Spleen (tissue), 11 donors: Measurements from ENCODE around the gene LYL1. TPM values are rescaled to one million over a fixed set of nuclear protein-coding genes. Genes with fewer than 3 reads are reported as not detected.

Experiments
- DNase-seq: peaks from one replicate; pipeline ENCODE4 v3.0.0-alpha.2; 2020
- H3K27ac ChIP-seq, 8 donors: fragments of 200-600 bp; sonication (generic) in 7 of 8; 1 replicate in 4 of 8; 2 replicates in 4 of 8; pipeline versions ENCODE4 v1.5.0 to v1.8.0; 2016 to 2021; ENCODE audit warnings: inconsistent platforms in 4 of 8, mild to moderate bottlenecking in 4 of 8, moderate library complexity in 1 of 8
- H3K27me3 ChIP-seq, 7 donors: fragments of 200-600 bp; sonication (generic) in 6 of 7; replicated peaks in 1 of 7; 1 replicate in 4 of 7; 2 replicates in 3 of 7; pipeline versions ENCODE4 v1.5.0 to v1.8.0; 2016 to 2021; ENCODE audit warnings: inconsistent platforms in 3 of 7, mild to moderate bottlenecking in 1 of 7
- H3K36me3 ChIP-seq, 6 donors: fragments of 200-600 bp; sonication (generic) in 5 of 6; 1 replicate in 4 of 6; 2 replicates in 2 of 6; pipeline versions ENCODE4 v1.5.0 to v1.8.0; 2016 to 2021; ENCODE audit warnings: inconsistent platforms in 2 of 6
- H3K4me1 ChIP-seq, 6 donors: fragments of 200-600 bp; sonication (generic) in 5 of 6; 1 replicate in 3 of 6; 2 replicates in 3 of 6; pipeline versions ENCODE4 v1.5.0 to v1.8.0; 2016 to 2021; ENCODE audit warnings: inconsistent platforms in 3 of 6
- H3K4me3 ChIP-seq, 8 donors: fragments of 200-600 bp; sonication (generic) in 7 of 8; 1 replicate in 4 of 8; 2 replicates in 4 of 8; pipeline versions ENCODE4 v1.5.0 to v1.8.0; 2016 to 2021; ENCODE audit warnings: inconsistent platforms in 4 of 8, mild to moderate bottlenecking in 4 of 8, moderate library complexity in 2 of 8
- H3K9me3 ChIP-seq, 8 donors: fragments of 200-600 bp; sonication (generic) in 7 of 8; 1 replicate in 4 of 8; 2 replicates in 4 of 8; pipeline versions ENCODE4 v1.5.0 to v1.8.0; 2016 to 2021; ENCODE audit warnings: inconsistent platforms in 4 of 8
- POLR2A ChIP-seq, 3 donors: fragments of 450-650 bp; IDR thresholded peaks; one replicate each; pipeline ENCODE4 v1.5.1; 2017; ENCODE audit warnings: antibody characterized with exemption in 3 of 3, mild to moderate bottlenecking in 1 of 3
- POLR2AphosphoS5 ChIP-seq, 3 donors: sonication (generic); formaldehyde crosslinking; IDR thresholded peaks; one replicate each; pipeline ENCODE4 v1.5.1; 2017; ENCODE audit warnings: antibody characterized with exemption in 3 of 3
- WGBS, 5 donors: extraction: QIAGEN DNeasy Blood & Tissue Kit in 3 of 5; methylation state at CpG; one replicate each; pipeline versions ENCODE4 v1.1.5 to v1.1.7; 2013 to 2018; 5-methylcytosine and 5-hydroxymethylcytosine counted together
- intact Hi-C: fragments of 100-400 bp; cut with DNase I; formaldehyde crosslinking; loops from one replicate; pipeline ENCODE4 v1.15.0; 2023; ENCODE audit warnings: low total_unique reads
- polyA plus RNA-seq, 3 donors: library from polyadenylated mRNA; stranded (reverse); fragments of 200-250 nt; gene quantifications; one replicate each; pipeline ENCODE4 v1.2.1, GENCODE V29; 2013
- total RNA-seq, 7 donors: library from RNA; depleted of rRNA in 3 of 7; stranded (reverse); fragments of >200 nt in 3 of 7; fragmentation: NEBNext Ultra II Directional in 4 of 7; extraction: Animal tissue kit (Norgen Biotek cat#: 25700) in 4 of 7; gene quantifications; one replicate each; pipeline versions ENCODE4 v1.1.0 to v1.2.1, GENCODE V29; 2016 to 2021
- TF ChIP-seq, protein P1 (sequence below), 11 experiments: fragments of 200-600 bp in 7 of 11; fragments of 450-650 bp in 4 of 11; sonication (generic) in 4 of 11; IDR thresholded peaks in 8 of 11; conservative IDR thresholded peaks in 3 of 11; 1 replicate in 7 of 11; 2 replicates in 4 of 11; pipeline versions ENCODE4 v1.4.0 to v1.8.0; 2016 to 2021; ENCODE audit warnings: antibody characterized with exemption in 11 of 11, inconsistent platforms in 4 of 11, mild to moderate bottlenecking in 1 of 11
- donor health status: healthy with polysubstance abuse.
- donor health status: DM: no; HTN: no; CAD: no; lungs with moderate emphysema.
- donor health status: DM: no; HTN: no; CAD: no.
- donor health status: Bipolar disorder and iron deficiency.
- donor health status: healthy.
- donor health status: DM: no; HTN: no; CAD: no.
- donor health status: DM: yes; HTN: yes; CAD: no.

Gene LYL1
- total and polyA plus RNA-seq, 10 donors: 35.5 to 86.9 (median 59.4) TPM

DNA sequence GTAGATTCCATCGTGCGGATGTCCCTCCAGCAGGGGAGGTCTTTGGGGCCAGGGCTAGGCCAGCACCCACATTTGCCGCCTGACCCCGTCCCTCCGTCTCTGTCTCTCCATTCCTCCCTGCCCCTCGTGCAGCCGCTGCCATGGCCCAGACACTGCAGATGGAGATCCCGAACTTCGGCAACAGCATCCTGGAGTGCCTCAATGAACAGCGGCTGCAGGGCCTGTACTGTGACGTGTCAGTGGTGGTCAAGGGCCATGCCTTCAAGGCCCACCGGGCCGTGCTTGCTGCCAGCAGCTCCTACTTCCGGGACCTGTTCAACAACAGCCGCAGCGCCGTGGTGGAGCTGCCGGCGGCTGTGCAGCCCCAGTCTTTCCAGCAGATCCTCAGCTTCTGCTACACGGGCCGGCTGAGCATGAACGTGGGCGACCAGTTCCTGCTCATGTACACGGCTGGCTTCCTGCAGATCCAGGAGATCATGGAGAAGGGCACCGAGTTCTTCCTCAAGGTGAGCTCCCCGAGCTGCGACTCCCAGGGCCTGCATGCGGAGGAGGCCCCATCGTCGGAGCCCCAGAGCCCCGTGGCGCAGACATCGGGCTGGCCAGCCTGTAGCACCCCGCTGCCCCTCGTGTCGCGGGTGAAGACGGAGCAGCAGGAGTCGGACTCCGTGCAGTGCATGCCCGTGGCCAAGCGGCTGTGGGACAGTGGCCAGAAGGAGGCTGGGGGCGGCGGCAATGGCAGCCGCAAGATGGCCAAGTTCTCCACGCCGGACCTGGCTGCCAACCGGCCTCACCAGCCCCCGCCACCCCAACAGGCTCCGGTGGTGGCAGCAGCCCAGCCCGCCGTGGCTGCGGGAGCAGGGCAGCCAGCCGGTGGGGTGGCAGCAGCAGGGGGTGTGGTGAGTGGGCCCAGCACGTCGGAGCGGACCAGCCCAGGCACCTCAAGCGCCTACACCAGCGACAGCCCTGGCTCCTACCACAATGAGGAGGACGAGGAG, 32.7 kb upstream of the LYL1 start:
- intact Hi-C loops: no loop called here
- Histone ChIP-seq H3K4me1 (peaks cover 0 to 45% (median 7%) of the 10 kb centered on the region in 6 donors), H3K9me3 (no peaks in the 10 kb centered on the region), H3K27ac (no peak overlapping the region), H3K36me3 (peaks cover 0 to 84% (median 42%) of the 10 kb centered on the region in 6 donors), H3K4me3 (no peak overlapping the region), H3K27me3 (no peaks in the 10 kb centered on the region)
- DNase-seq: no peak
- TF ChIP-seq, protein P1, sequence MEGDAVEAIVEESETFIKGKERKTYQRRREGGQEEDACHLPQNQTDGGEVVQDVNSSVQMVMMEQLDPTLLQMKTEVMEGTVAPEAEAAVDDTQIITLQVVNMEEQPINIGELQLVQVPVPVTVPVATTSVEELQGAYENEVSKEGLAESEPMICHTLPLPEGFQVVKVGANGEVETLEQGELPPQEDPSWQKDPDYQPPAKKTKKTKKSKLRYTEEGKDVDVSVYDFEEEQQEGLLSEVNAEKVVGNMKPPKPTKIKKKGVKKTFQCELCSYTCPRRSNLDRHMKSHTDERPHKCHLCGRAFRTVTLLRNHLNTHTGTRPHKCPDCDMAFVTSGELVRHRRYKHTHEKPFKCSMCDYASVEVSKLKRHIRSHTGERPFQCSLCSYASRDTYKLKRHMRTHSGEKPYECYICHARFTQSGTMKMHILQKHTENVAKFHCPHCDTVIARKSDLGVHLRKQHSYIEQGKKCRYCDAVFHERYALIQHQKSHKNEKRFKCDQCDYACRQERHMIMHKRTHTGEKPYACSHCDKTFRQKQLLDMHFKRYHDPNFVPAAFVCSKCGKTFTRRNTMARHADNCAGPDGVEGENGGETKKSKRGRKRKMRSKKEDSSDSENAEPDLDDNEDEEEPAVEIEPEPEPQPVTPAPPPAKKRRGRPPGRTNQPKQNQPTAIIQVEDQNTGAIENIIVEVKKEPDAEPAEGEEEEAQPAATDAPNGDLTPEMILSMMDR (IDR thresholded peaks at IDR 0.05 in 8 of 11, conservative IDR thresholded peaks at IDR 0.05 in 3 of 11): no peak
- TF ChIP-seq POLR2A (IDR thresholded peaks at IDR 0.05): no peak
- peak in 1 of 3 donors; percentile 20 for TF ChIP-seq POLR2AphosphoS5 (IDR thresholded peaks at IDR 0.05)
- WGBS, 5 donors: 93 to 98% (median 94%) methylated on average over 32 to 60 of the region's 60 CpGs

DNA sequence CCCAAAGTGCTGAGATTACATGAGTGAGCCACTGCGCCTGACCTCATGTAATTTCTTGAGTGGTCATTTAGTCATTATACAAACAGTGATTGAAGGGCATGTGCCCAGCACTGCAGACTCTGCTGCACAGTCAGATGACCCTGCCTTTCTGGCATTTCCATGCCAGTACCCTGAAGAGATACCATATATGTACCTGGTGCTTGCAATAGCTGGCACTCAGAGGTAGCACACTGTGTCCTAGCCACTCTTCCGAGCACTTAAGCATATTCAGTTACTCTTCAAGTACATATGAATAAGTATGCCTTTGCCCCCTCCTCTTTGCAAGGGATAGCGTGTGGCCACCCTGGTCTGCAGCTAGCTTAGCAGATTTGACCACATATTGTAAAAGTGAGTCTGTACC, 32.0 kb upstream of the LYL1 start:
- no peaks in the 10 kb centered on the region for H3K9me3 ChIP-seq
- intact Hi-C loops: no loop called here
- H3K27ac ChIP-seq: no peak overlapping the region
- H3K4me3 ChIP-seq: no peak overlapping the region
- TF ChIP-seq POLR2A (IDR thresholded peaks at IDR 0.05) (no peak), POLR2AphosphoS5 (IDR thresholded peaks at IDR 0.05) (no peak)
- TF ChIP-seq, protein P1 (IDR thresholded peaks at IDR 0.05 in 8 of 11, conservative IDR thresholded peaks at IDR 0.05 in 3 of 11): no peak
- WGBS, 5 donors: 91 to 100% (median 97%) methylated on average over 3 of the region's 3 CpGs
- DNase-seq: no peak
- no peaks in the 10 kb centered on the region for H3K27me3 ChIP-seq
- peaks cover 0 to 40% (median 7%) of the 10 kb centered on the region in 6 donors for H3K4me1 ChIP-seq
- peaks cover 0 to 77% (median 40%) of the 10 kb centered on the region in 6 donors for H3K36me3 ChIP-seq

DNA sequence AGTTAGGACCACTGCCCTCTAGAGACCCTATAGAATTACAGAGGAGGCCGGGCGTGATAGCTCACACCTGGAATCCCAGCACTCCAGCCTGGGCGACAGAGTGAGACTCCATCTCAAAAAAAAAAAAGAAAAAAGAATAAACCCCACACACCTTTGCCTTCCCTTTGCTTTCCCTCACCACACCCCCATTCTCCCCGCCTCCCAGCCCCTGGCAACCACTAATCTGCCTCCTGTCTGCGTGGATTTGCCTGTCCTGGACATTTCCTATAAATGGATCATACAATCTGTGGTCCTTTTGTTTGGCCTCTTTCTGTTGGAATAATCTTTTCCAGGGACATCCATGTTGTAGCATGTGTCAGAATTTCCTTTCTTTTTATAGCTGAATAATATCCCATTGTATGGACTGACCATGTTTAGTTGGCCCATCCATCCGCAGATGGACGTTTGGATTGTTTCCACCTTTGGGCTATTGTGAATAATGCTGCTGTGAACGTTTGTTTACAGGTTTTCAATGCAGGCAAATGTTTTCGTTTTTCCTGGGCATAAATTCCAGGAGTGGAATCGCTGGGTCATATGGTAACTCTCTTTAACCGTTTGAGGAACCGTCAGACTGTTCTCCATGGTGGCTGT, 30.7 kb upstream of the LYL1 start:
- no peak for TF ChIP-seq POLR2A (IDR thresholded peaks at IDR 0.05)
- no peak for TF ChIP-seq POLR2AphosphoS5 (IDR thresholded peaks at IDR 0.05)
- TF ChIP-seq, protein P1 (IDR thresholded peaks at IDR 0.05 in 8 of 11, conservative IDR thresholded peaks at IDR 0.05 in 3 of 11): no peak
- Histone ChIP-seq H3K9me3 (no peaks in the 10 kb centered on the region), H3K27me3 (no peaks in the 10 kb centered on the region), H3K36me3 (peaks cover 0 to 64% (median 33%) of the 10 kb centered on the region in 6 donors), H3K27ac (no peak overlapping the region), H3K4me1 (peaks cover 0 to 29% (median 5%) of the 10 kb centered on the region in 6 donors), H3K4me3 (no peak overlapping the region)
- intact Hi-C loops: no loop called here
- DNase-seq: no peak
- WGBS, 5 donors: 86 to 89% (median 87%) methylated on average over 12 of the region's 12 CpGs
